NCI-H1930 (cell line): Measurements from ENCODE around the gene ASH1L.
"Not testable (repeated sequence)": the region's sequence is repeated elsewhere in the genome, so short reads cannot be mapped to it uniquely, and the experiment has no call there.

Experiments
- DNase-seq, 2 experiments: peaks; one replicate each; lab custom pipeline; 2025; lab: John Stamatoyannopoulos, UW

Gene ASH1L

GRCh38 chr1:155442431-155442830 is 120.2 kb downstream of the ASH1L start:
- not testable (repeated sequence) for DNase-seq

DNA sequence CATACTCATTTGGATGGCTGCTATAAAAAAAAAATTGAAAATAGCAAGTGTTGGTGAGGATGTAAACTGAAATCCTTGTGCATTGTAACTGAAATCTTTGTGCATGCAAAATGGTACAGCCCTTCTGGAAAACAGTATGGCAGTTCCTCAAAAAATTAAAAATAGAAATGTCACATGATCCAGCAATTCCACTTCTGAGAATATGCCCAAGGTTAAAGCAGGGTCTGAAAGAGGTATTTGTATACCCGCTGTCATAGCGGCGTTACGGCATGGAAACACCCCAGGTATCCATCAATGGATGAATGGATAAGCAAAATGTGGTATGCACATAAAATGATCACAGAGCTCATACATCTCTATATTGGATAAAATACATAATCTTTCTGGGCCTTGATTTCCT is 125.2 kb downstream of the ASH1L start:
- DNase-seq, result no peak

DNA sequence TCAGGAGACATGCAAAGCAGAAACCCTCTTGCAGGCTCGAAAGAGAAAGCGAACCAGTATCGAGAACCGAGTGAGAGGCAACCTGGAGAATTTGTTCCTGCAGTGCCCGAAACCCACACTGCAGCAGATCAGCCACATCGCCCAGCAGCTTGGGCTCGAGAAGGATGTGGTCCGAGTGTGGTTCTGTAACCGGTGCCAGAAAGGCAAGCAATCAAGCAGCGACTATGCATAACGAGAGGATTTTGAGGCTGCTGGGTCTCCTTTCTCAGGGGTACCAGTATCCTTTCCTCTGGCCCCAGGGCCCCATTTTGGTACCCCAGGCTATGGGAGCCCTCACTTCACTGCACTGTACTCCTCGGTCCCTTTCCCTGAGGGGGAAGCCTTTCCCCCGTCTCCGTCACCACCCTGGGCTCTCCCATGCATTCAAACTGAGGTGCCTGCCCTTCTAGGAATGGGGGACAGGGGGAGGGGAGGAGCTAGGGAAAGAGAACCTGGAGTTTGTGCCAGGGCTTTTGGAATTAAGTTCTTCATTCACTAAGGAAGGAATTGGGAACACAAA is 128.7 kb downstream of the ASH1L start:
- not testable (repeated sequence) for DNase-seq

DNA sequence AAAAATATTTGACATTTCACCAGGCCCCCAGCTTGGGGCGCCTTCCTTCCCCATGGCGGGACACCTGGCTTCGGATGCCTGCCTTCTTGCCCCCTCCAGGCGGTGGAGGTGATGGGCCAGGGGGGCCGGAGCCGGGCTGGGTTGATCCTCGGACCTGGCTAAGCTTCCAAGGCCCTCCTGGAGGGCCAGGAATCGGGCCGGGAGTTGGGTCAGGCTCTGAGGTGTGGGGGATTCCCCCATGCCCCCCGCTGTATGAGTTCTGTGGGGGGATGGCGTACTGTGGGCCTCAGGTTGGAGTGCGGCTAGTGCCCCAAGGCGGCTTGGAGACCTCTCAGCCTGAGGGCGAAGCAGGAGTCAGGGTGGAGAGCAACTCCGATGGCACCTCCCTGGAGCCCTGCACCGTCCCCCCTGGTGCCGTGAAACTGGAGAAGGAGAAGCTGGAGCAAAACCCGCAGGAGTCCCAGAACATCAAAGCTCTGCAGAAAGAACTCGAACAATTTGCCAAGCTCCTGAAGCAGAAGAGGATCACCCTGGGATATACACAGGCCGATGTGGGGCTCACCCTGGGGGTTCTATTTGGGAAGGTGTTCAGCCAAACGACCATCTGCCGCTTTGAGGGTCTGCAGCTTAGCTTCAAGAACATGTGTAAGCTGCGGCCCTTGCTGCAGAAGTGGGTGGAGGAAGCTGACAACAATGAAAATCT is 129.3 kb downstream of the ASH1L start:
- DNase-seq, result not testable (repeated sequence)

DNA sequence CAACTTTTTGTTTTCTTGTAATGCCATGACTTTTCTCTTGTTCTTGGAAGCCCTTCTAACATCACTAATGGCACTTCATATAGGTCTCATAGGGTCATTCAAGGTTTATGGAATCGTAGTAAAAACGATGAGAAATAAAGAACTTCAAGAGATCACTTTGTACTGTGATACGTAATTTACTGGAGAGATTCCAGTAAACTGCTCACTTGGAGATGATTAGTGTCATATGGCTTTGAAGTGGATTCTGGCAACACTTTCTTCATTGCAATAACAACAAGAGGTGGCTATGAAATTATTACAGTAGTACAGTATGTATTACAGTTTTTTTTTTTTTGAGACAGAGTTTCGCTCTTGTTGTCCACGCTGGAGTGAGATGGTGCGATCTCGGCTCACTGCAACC is 138.5 kb downstream of the ASH1L start:
- no peak for DNase-seq

DNA sequence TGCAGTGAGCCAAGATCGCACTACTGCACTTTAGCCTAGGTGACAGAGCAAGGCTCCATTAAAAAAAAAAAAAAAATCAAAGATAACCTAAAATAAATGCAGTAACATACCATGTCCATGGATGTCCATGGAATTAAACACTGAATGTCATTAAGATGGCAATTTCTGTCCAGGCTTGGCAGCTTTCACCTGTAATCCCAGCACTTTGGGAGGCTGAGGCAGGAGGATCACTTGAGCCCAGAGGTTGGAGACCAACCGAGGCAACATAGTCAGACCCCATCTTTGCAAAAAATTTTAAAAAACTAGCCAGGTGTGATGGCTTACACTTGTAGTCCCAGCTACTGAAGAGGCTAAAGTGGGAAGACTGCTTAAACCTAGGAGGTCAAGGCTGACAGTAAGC is 141.8 kb downstream of the ASH1L start:
- DNase-seq, result no peak

DNA sequence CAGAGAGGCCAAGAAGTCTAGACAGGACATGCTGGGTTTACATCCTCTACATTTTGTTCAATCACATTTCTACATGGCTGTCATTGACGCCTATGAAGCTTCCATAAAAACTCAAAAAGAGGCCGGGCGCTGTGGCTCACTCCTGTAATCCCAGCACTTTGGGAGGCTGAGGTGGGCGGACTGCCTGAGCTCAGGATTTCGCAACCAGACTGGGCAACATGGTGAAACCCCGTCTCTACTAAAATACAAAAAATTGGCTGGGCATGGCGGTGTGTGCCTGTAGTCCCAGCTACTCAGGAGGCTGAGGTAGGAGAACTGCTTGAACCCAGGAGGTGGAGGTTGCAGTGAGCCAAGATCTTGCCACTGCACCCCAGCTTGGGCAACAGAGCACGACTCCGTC is 150.8 kb downstream of the ASH1L start:
- not testable (repeated sequence) for DNase-seq

DNA sequence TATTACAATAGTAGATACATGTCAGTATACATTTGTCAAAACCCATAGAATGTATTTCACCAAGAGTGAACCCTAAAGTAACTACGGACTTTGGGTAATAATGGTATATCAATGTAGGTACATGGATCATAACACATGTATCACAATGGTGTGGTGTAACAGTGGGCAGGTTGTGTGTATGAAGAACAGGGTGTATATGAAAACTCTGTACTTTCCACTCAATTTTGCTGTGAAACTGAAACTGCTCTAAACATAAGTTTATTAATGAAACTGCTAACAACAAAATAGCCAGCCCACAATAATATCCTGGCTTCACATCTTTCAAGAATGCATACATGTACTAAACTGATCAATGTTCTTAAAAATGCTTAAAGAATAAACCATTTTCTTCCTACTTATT is 151.7 kb downstream of the ASH1L start:
- no peak for DNase-seq

DNA sequence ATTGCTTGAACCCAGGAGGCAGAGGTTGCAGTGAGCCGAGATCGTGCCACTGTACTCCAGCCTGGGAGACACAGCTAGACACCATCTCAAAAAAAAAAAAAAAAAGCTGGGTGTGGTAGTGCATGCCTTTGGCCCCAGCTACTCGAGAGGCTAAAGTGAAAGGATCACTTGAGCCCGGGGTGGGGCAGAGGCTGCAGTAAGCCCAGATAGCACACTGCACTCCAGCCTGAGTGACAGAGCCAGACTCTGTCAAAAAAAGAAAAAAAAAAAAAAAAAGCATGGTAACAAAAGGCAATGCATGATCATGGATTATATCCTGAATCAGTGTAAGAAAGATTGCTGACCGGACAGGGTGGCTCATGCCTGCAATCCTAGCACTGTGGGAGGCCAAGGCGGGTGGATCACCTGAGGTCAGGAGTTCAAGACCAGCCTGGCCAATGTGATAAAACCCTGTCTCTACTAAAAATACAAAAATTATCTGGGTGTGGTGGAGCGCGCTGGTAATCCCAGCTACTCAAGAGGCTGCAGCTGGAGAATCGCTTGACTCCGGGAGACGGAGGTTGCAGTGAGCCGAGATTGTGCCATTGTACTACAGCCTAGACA is 165.6 kb downstream of the ASH1L start:
- no peak for DNase-seq

- DNase-seq, result no peak
Observed at GRCh38 chr1:155392898-155393411, 169.6 kb downstream of the ASH1L start.

DNA sequence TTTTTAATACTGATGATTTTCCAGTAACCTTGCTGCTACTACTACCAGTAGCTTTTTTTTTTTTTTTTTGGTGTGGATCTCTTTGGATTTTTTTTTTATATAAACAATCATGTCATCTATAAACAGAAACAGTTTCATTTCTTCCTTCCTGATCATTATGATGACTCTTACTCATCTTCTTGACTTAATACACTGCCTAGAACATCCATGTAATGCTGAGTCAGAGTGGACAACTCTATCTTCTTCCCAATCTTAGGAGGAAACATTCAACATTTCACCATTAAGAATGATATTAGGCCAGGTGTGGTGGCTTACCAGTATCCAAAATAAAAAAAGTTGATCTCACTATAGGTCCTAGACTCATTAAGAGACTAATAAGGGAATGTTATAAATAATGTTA is 172.8 kb downstream of the ASH1L start:
- no peak for DNase-seq

- not testable (repeated sequence) for DNase-seq
Observed at GRCh38 chr1:155385836-155386235, 176.8 kb downstream of the ASH1L start.

DNA sequence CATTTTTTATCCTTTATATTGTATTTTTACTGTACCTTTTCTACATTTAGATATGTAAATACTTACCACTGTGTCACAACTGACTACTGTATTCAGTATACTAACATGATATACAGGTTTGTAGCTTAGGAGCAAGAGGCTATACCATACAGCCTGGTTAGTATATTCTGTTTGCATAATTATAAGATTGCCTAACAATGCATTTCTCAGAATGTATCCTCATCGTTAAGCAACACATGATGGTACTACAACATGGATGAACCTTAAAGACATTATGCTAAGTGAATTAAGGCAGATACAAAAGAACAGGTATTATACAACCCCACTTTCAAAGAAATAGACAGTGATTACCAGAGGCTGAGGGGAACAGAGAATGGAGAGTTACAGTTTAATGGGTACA is 179.2 kb downstream of the ASH1L start:
- no peak for DNase-seq

GRCh38 chr1:155379631-155380090 is 182.9 kb downstream of the ASH1L start:
- DNase-seq, result no peak

GRCh38 chr1:155379180-155379579 is 183.4 kb downstream of the ASH1L start:
- no peak for DNase-seq

DNA sequence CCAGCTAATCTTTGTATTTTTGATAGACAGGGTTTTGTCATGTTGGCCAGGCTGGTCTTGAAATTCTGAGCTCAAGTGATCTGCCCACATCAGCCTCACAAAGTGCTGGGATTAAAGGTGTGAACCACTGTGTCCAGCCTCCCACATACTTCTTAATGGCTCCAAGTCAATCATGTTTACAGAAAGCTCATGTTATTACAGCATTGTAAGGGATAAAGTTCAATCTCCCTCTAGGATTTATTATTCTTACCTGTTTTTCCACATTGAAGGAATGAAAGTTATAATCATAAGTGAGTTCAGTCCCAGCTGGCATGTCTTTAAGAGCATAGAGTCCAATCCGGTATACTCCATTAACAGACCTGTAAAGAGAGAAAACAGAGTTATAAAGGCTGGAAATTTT is 202.6 kb downstream of the ASH1L start:
- DNase-seq, result no peak

- DNase-seq, result no peak
Observed at GRCh38 chr1:155352631-155353030, 210.0 kb downstream of the ASH1L start.

DNA sequence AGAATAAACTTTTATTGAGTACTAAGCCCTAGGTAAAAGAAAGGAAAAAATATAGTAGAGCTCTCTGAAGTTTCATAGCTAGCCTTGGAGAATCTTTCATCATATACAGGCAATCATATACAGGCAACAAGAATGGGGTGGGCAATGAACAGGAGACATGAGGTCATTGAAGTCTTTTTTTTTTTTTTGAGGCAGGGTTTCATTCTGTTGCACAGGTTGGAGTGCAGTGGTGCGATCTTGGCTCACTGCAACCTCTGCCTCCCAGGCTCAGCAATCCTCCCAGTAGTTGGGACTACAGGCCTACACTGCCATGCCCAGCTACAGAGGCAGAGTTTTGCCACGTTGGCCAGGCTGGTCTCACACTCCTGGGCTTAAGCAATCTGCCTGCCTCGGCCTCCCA is 219.8 kb downstream of the ASH1L start:
- no peak for DNase-seq

- DNase-seq, result no peak
Observed at GRCh38 chr1:155339515-155340097, 223.0 kb downstream of the ASH1L start.

GRCh38 chr1:155334962-155335361 is 227.6 kb downstream of the ASH1L start:
- no peak for DNase-seq

DNA sequence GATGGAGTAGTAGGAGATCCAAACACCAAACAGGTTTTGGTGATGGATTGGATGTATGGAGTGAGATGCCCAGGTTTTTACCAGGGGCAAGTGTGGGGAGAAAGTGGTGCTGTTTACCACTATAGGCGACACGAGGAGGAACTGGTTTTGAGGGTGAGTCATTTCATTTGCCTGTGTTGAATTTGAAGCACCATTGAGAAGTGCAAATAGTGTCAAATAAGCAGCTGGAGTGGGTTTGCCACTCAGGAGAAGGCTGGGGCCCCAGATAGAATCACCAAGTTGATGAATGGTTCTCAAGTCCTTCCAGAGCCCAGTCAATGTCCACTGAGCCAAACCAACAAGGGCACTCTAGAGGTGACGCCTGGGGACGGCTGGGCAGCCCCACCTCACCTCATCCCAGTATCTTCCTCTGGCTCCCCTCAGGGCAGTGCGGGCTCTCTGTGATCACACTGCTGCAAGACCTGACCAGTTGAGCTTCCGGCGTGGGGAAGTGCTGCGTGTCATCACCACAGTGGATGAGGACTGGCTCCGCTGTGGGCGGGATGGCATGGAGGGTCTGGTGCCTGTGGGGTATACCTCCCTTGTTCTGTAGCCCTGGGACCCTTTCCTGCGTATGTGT is 232.5 kb downstream of the ASH1L start:
- no peak for DNase-seq

DNA sequence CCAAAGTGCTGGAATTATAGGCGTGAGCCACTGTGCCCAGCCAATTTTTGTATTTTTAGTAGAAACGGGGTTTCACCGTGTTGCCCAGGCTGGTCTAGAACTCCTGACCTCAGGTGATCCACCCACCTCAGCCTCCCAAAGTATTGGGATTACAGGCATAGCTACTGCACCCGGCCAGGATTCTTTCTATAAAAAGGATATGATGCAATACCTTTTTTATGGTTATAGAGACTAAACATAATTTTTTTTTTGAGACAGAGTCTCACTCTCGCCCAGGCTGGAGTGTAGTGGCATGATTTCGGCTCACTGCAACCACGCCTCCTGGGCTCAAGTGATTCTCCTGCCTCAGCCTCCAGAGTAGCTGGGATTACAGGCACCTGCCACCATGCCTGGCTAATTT is 233.7 kb downstream of the ASH1L start:
- not testable (repeated sequence) for DNase-seq
